Stimulated activated CD8-positive, alpha-beta memory T cell treated with anti-CD3 and anti-CD28 coated beads, Interleukin-7, amount 100 ng/mL, for 48 hours (primary cell): ENCODE measurements around the gene FARP1.

Experiments used
- DNase-seq, 2 donors: peaks; one replicate each; pipeline ENCODE4 v3.0.0-alpha.2; 2020; ENCODE audit warnings: low read depth in 1 of 2; ENCODE audit errors: extremely low read depth in 1 of 2

FARP1 gene

GRCh38 chr13:98413796-98414195 is 270.9 kb downstream of the FARP1 start:
- no peak for DNase-seq

- DNase-seq, result no peak
These were observed 272.6 kb downstream of the FARP1 start for GRCh38 chr13:98415326-98416070.

- DNase-seq, result no peak
These were observed 273.5 kb downstream of the FARP1 start for GRCh38 chr13:98416408-98416807.

GRCh38 chr13:98419786-98420553 is 277.1 kb downstream of the FARP1 start:
- no peak for DNase-seq

- DNase-seq, result no peak
These were observed 277.8 kb downstream of the FARP1 start for GRCh38 chr13:98420554-98421175.

- DNase-seq, result no peak
These were observed 279.2 kb downstream of the FARP1 start for GRCh38 chr13:98422046-98422445.

- DNase-seq, result no peak
These were observed 280.5 kb downstream of the FARP1 start for GRCh38 chr13:98423417-98423816.

GRCh38 chr13:98427331-98427995 is 284.6 kb downstream of the FARP1 start:
- no peak for DNase-seq

- no peak for DNase-seq
These were observed 285.5 kb downstream of the FARP1 start for GRCh38 chr13:98428256-98428966.

GRCh38 chr13:98429081-98429480 is 286.2 kb downstream of the FARP1 start:
- DNase-seq, result no peak

GRCh38 chr13:98429531-98429930 is 286.6 kb downstream of the FARP1 start:
- DNase-seq, result no peak

GRCh38 chr13:98429977-98430736 is 287.3 kb downstream of the FARP1 start:
- DNase-seq, result no peak

GRCh38 chr13:98432638-98433037 is 289.7 kb downstream of the FARP1 start:
- DNase-seq, result no peak

- no peak for DNase-seq
These were observed 290.8 kb downstream of the FARP1 start for GRCh38 chr13:98433654-98434053.

GRCh38 chr13:98434060-98434459 is 291.2 kb downstream of the FARP1 start:
- DNase-seq, result no peak

GRCh38 chr13:98435376-98435775 is 292.5 kb downstream of the FARP1 start:
- DNase-seq, result no peak

- no peak for DNase-seq
These were observed 293.5 kb downstream of the FARP1 start for GRCh38 chr13:98436233-98436910.

- no peak for DNase-seq
These were observed 295.6 kb downstream of the FARP1 start for GRCh38 chr13:98438246-98439125.
